Endodermal cell (in vitro differentiated cells): ENCODE results near the gene C11orf54. TPM values are rescaled to one million over a fixed set of nuclear protein-coding genes. Genes with fewer than 3 reads are reported as not detected.

Experiments used
- DNase-seq: peaks from one replicate; pipeline ENCODE4 v3.0.0-alpha.2; 2017
- H3K27ac ChIP-seq: 2 replicates; pipeline ENCODE4 v1.5.1; 2013; ENCODE audit warnings: mild to moderate bottlenecking, low read depth, low read length, moderate library complexity
- H3K27me3 ChIP-seq: 2 replicates; pipeline ENCODE4 v1.6.1; 2013; ENCODE audit warnings: mild to moderate bottlenecking, low read length, moderate library complexity; ENCODE audit not compliant: insufficient read depth, control insufficient read depth, poor library complexity, severe bottlenecking
- H3K36me3 ChIP-seq: 2 replicates; pipeline ENCODE4 v1.7.0; 2013; ENCODE audit warnings: mild to moderate bottlenecking, low read length, moderate library complexity; ENCODE audit not compliant: control insufficient read depth, insufficient read depth
- H3K4me1 ChIP-seq: one replicate; pipeline ENCODE4 v1.7.0; 2013; ENCODE audit warnings: low read length; ENCODE audit not compliant: control insufficient read depth, insufficient read depth
- H3K4me3 ChIP-seq: 2 replicates; pipeline ENCODE4 v1.5.1; 2013; ENCODE audit warnings: mild to moderate bottlenecking, low read length, moderate library complexity
- H3K9ac ChIP-seq: 2 replicates; pipeline ENCODE4 v1.6.1; 2013; ENCODE audit warnings: mild to moderate bottlenecking, low read length, moderate library complexity; ENCODE audit not compliant: poor library complexity, severe bottlenecking; ENCODE audit errors: extremely low read depth
- H3K9me3 ChIP-seq: 2 replicates; pipeline ENCODE4 v1.6.1; 2013; ENCODE audit warnings: mild to moderate bottlenecking, low read length, moderate library complexity; ENCODE audit not compliant: control insufficient read depth
- H3K27ac Mint-ChIP-seq: 2 replicates; pipeline ENCODE4 v1.8.0; 2020; ENCODE audit warnings: mixed read lengths
- H3K27me3 Mint-ChIP-seq: 2 replicates; pipeline ENCODE4 v1.8.0; 2021; ENCODE audit warnings: mild to moderate bottlenecking, mixed read lengths; ENCODE audit not compliant: insufficient read depth
- H3K36me3 Mint-ChIP-seq: 2 replicates; pipeline ENCODE4 v1.8.0; 2020; ENCODE audit warnings: low read depth, mixed read lengths
- H3K4me1 Mint-ChIP-seq: 2 replicates; pipeline ENCODE4 v1.8.0; 2020; ENCODE audit warnings: mixed read lengths
- H3K4me3 Mint-ChIP-seq: 2 replicates; pipeline ENCODE4 v1.8.0; 2020; ENCODE audit warnings: mild to moderate bottlenecking, moderate library complexity, mixed read lengths
- H3K9me3 Mint-ChIP-seq: 2 replicates; pipeline ENCODE4 v1.8.0; 2020; ENCODE audit warnings: mild to moderate bottlenecking, mixed read lengths
- CTCF ChIP-seq: fragments of 200-600 bp; sonication (generic); conservative IDR thresholded peaks from 2 replicates; pipeline ENCODE4 v1.5.0; 2021; ENCODE audit warnings: antibody characterized with exemption, mild to moderate bottlenecking
- WGBS, 2 experiments: methylation state at CpG; one replicate each; pipeline versions ENCODE4 v1.1.5 to v1.1.7; 2013; ENCODE audit warnings: missing lambda C conversion rate in 2 of 2, mixed read lengths in 1 of 2; ENCODE audit not compliant: insufficient coverage in 1 of 2, insufficient read length in 1 of 2; 5-methylcytosine and 5-hydroxymethylcytosine counted together
- total RNA-seq, 2 donors: library from RNA; stranded (reverse); fragmentation: NEBNext Ultra II Directional in 1 of 2; extraction: Animal tissue kit (Norgen Biotek cat#: 25700) in 1 of 2; gene quantifications; 2 replicates in 1 of 2; 3 replicates in 1 of 2; pipeline ENCODE4 v1.2.1, GENCODE V29; 2021

The C11orf54 gene
- total RNA-seq, 2 donors from 2014 or later = 18.8 to 33.6 TPM

DNA sequence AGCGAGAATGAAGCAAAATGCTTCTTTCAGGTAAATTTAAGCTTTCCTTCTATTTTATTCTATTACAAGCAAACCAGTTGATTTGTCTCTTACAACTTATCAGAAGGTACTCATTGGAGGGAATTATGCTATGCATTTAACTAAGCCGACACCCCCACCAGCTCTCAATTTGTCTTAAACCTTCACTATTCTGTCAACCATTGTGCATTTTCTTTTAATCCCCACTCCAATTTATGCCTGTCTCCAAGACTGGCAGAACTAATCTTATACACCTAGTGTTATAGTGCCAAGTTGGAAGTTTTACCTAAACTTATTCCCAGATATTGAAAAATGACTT is 12.7 kb upstream of the C11orf54 start:
- no peaks in the 10 kb centered on the region for H3K4me1 Mint-ChIP-seq
- no peak overlapping the region for H3K9ac ChIP-seq
- no peak for TF ChIP-seq CTCF
- no peak overlapping the region for H3K4me3 ChIP-seq
- peaks cover 75% of the 10 kb centered on the region for H3K36me3 Mint-ChIP-seq
- WGBS, 2 experiments = 95% methylated on average over 2 of the region's 2 CpGs; no CpG with 5 or more reads in 1 of the 2 experiments
- no peaks in the 10 kb centered on the region for H3K9me3 Mint-ChIP-seq
- no peaks in the 10 kb centered on the region for H3K4me1 ChIP-seq
- H3K27ac Mint-ChIP-seq = no peak overlapping the region
- H3K27me3 ChIP-seq = no peaks in the 10 kb centered on the region
- DNase-seq = no peak
- H3K4me3 Mint-ChIP-seq = no peak overlapping the region
- peak overlapping the region; percentile 13 for H3K27ac ChIP-seq
- H3K27me3 Mint-ChIP-seq = no peaks in the 10 kb centered on the region
- H3K36me3 ChIP-seq = peaks cover 97% of the 10 kb centered on the region
- H3K9me3 ChIP-seq = no peaks in the 10 kb centered on the region

- peaks cover 74% of the 10 kb centered on the region for H3K36me3 Mint-ChIP-seq
- H3K27me3 Mint-ChIP-seq = no peaks in the 10 kb centered on the region
- H3K27me3 ChIP-seq = no peaks in the 10 kb centered on the region
- no peak for TF ChIP-seq CTCF
- no peaks in the 10 kb centered on the region for H3K4me1 ChIP-seq
- peak; percentile 61 for DNase-seq
- peak overlapping the region; percentile 7 for H3K27ac ChIP-seq
- H3K9me3 Mint-ChIP-seq = no peaks in the 10 kb centered on the region
- no peak overlapping the region for H3K4me3 ChIP-seq
- no peak overlapping the region for H3K4me3 Mint-ChIP-seq
- no peaks in the 10 kb centered on the region for H3K4me1 Mint-ChIP-seq
- H3K9ac ChIP-seq = no peak overlapping the region
- 87 to 100% methylated on average over 3 to 5 of the region's 5 CpGs for WGBS, 2 experiments
- peak overlapping the region; percentile 32 for H3K27ac Mint-ChIP-seq
- H3K36me3 ChIP-seq = peaks cover 98% of the 10 kb centered on the region
- no peaks in the 10 kb centered on the region for H3K9me3 ChIP-seq
Measured at GRCh38 chr11:93729129-93729616, 12.3 kb upstream of the C11orf54 start.

DNA sequence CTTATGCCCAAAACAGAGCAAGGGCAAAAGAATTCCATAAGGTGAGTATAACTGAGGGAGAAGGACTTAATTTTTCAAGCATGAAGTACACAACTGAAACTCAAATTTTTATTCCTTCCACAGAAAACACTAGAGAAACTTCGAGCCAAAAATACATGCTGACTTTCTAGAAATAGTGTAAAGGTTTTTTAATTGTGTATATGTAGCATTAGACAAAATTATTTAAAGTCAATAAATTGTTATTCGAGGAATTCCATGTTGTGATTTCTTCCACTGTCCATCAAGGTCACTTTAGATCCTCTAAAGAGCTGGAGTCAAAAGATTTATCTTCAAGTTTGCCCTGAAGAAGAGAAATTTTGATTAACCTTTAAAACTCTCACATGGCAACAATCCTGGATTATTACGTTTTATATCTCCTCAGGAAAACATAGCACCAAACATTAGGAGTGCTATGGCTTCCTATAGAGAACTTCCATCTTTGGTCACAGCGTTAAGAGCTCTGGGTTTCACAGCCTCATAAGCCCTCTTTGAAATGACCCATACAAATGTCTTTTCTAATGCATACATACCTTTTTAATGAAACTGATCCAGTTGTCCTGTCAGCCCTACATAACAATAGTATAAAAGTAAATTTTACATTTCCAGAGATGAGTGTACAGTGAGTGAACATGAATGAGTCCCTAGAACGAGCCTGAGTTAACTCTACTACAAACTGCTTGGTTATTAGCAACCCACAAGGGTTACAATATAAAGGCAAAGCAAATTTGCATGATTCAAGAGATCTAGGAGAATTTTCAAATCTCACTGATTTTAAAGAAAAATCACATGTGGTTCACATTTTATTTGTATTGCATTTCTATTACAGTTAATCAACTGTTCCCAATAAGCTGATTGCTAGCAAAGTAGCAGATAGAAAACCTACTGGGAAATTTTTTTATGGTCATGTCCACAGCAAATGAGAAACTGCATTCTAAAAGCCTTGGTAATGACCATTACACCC is 11.1 kb upstream of the C11orf54 start:
- TF ChIP-seq CTCF = no peak
- DNase-seq = no peak
- Mint-ChIP-seq H3K27ac (no peak overlapping the region), H3K36me3 (peaks cover 76% of the 10 kb centered on the region), H3K4me1 (peaks cover 7% of the 10 kb centered on the region), H3K4me3 (no peak overlapping the region), H3K27me3 (no peaks in the 10 kb centered on the region), H3K9me3 (no peaks in the 10 kb centered on the region)
- Histone ChIP-seq H3K4me1 (no peaks in the 10 kb centered on the region), H3K9ac (no peak overlapping the region), H3K9me3 (no peaks in the 10 kb centered on the region), H3K36me3 (peaks cover 98% of the 10 kb centered on the region), H3K27me3 (no peaks in the 10 kb centered on the region), H3K4me3 (no peak overlapping the region), H3K27ac (no peak overlapping the region)
- WGBS, 2 experiments = 93 to 96% methylated on average over 3 to 5 of the region's 5 CpGs
